Ovary (tissue), 9 donors: ENCODE results near the gene CDH23. TPM values are rescaled to one million over a fixed set of nuclear protein-coding genes. Genes with fewer than 3 reads are reported as not detected.

ENCODE experiments used
- DNase-seq, 5 donors: peaks; one replicate each; pipeline ENCODE4 v3.0.0-alpha.2; 2019 to 2020
- H3K27ac ChIP-seq, 2 donors: fragments of 200-600 bp; one replicate each; pipeline versions ENCODE4 v1.5.1 to v1.8.0; 2019 to 2022
- H3K27me3 ChIP-seq: fragments of 200-600 bp; one replicate; pipeline ENCODE4 v1.8.0; 2022
- H3K36me3 ChIP-seq: fragments of 200-600 bp; sonication (generic); one replicate; pipeline ENCODE4 v1.5.1; 2019
- H3K4me1 ChIP-seq: one replicate; pipeline ENCODE4 v1.8.1; 2013; ENCODE audit warnings: mild to moderate bottlenecking, moderate library complexity; ENCODE audit not compliant: insufficient read depth
- H3K4me3 ChIP-seq: fragments of 200-600 bp; sonication (generic); one replicate; pipeline ENCODE4 v1.5.1; 2017
- H3K9me3 ChIP-seq, 2 donors: fragments of 200-600 bp in 1 of 2; sonication (generic) in 1 of 2; one replicate each; pipeline versions ENCODE4 v1.5.1 to v1.8.1; 2013 to 2019; ENCODE audit warnings: mild to moderate bottlenecking in 1 of 2, moderate library complexity in 1 of 2
- EP300 ChIP-seq: sonication (generic); formaldehyde crosslinking; IDR thresholded peaks from one replicate; pipeline ENCODE4 v1.6.1; 2017; ENCODE audit warnings: antibody characterized with exemption
- POLR2A ChIP-seq: fragments of 450-650 bp; IDR thresholded peaks from one replicate; pipeline ENCODE4 v1.6.1; 2017; ENCODE audit warnings: antibody characterized with exemption, mild to moderate bottlenecking, moderate library complexity
- WGBS, 3 donors: extraction: QIAGEN DNeasy Blood & Tissue Kit in 1 of 3; methylation state at CpG; one replicate each; pipeline versions ENCODE4 v1.1.5 to v1.1.7; 2013 to 2017; 5-methylcytosine and 5-hydroxymethylcytosine counted together
- intact Hi-C, 4 donors: fragments of 100-400 bp; cut with DNase I; formaldehyde crosslinking; loops; one replicate each; pipeline versions ENCODE4 v1.11.0 to v1.15.1; 2022 to 2023
- polyA plus RNA-seq, 2 donors: library from polyadenylated mRNA; stranded (reverse); fragments of 200-250 nt in 1 of 2; fragments of 350-450 nt in 1 of 2; fragmentation: Illumina TruSeq in 1 of 2; extraction: RNeasy Lipid Tissue Mini Kit (QIAGEN cat#74804) in 1 of 2; gene quantifications; one replicate each; pipeline ENCODE4 v1.2.3, GENCODE V29; 2013 to 2014
- total RNA-seq, 7 donors: library from RNA; depleted of rRNA in 2 of 7; stranded (reverse); fragments of >200 nt in 2 of 7; fragmentation: NEBNext Ultra II Directional in 3 of 7; extraction: Animal tissue kit (Norgen Biotek cat#: 25700) in 3 of 7; gene quantifications; one replicate each; pipeline versions ENCODE4 v1.1.0 to v1.2.4, GENCODE V29; 2016 to 2023
- TF ChIP-seq, protein P1 (sequence below), 3 donors: fragments of 450-650 bp in 2 of 3; fragments of 200-600 bp in 1 of 3; IDR thresholded peaks; one replicate each; pipeline versions ENCODE4 v1.5.1 to v1.8.0; 2016 to 2022; ENCODE audit warnings: antibody characterized with exemption in 3 of 3, mild to moderate bottlenecking in 1 of 3
- donor health status: DM: no; HTN: no; CAD: no; lungs with moderate emphysema.
- donor health status: DM: no; HTN: no; CAD: no.
- donor health status: Bipolar disorder and iron deficiency.
- donor health status: DM: yes; HTN: yes; CAD: no.
- donor health status: DM: no; HTN: no; CAD: no.
- donor health status: DM: yes; HTN: yes; CAD: no.

The CDH23 gene
- total and polyA plus RNA-seq, 9 donors = 7.5 to 108 (median 39.1) TPM

DNA sequence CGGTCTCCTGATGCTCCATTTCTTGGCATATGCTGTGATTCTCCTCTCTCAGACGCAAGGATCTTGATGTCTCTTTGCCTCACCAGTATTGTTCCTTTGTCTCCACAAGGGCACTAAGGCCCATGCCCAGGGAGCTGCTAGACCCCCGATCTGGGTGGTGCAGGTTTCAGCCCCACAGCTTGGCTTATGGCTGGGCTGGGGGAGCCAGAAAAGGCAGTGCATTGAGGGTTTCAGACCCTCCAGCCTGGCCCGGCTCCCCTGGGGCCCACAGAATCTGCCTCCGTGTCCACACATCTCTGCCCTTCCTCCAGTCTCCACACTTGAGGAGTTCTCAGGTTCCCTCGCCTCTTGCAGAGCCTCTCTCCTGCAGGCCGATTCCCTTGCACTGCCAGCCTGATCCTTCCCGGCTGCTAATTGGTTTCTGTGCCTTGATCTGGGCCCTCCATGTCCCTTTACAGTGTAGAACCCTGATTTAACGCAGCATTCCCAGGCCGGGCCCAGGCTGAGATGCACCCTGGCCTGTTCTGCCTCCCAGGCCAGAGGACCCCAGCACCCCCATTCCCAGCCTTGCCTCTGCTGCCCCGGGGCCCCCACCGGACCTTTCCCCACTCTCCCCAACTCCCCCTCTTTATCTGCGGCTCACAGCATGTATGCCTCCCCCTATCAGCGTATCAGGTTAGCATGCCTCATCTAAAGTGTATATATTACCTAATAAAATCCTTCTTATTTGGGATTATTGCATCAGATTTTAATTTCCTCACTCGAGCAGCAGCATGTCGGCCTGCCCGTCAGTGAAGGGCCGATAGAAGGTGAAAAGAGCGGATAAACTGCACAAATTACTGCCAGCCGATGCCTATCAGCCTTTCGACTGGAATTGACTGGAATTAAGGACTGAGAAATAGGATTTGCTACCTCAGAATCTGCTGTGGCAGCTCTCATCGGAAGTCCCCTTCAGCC lies 177.1 kb downstream of the CDH23 start:
- intact Hi-C loops = loop anchor here in 3 of 4 donors (5.0 to 10.0 kb wide), 3 partner anchors 177 to 257 kb away; partner anchors contain the start of genes SLC29A3 (in 2 of the 3) and CDH23 (in 1 of the 3)
- Histone ChIP-seq H3K27me3 (no peaks in the 10 kb centered on the region), H3K36me3 (no peaks in the 10 kb centered on the region), H3K4me3 (no peak overlapping the region), H3K27ac (no peak overlapping the region), H3K4me1 (peaks cover 2% of the 10 kb centered on the region), H3K9me3 (no peaks in the 10 kb centered on the region)
- TF ChIP-seq, protein P1, sequence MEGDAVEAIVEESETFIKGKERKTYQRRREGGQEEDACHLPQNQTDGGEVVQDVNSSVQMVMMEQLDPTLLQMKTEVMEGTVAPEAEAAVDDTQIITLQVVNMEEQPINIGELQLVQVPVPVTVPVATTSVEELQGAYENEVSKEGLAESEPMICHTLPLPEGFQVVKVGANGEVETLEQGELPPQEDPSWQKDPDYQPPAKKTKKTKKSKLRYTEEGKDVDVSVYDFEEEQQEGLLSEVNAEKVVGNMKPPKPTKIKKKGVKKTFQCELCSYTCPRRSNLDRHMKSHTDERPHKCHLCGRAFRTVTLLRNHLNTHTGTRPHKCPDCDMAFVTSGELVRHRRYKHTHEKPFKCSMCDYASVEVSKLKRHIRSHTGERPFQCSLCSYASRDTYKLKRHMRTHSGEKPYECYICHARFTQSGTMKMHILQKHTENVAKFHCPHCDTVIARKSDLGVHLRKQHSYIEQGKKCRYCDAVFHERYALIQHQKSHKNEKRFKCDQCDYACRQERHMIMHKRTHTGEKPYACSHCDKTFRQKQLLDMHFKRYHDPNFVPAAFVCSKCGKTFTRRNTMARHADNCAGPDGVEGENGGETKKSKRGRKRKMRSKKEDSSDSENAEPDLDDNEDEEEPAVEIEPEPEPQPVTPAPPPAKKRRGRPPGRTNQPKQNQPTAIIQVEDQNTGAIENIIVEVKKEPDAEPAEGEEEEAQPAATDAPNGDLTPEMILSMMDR (IDR thresholded peaks at IDR 0.05) = no peak
- TF ChIP-seq POLR2A (no peak), EP300 (no peak)
- DNase-seq = no peak
- 89 to 92% (median 91%) methylated on average over 22 of the region's 22 CpGs for WGBS, 3 donors

DNA sequence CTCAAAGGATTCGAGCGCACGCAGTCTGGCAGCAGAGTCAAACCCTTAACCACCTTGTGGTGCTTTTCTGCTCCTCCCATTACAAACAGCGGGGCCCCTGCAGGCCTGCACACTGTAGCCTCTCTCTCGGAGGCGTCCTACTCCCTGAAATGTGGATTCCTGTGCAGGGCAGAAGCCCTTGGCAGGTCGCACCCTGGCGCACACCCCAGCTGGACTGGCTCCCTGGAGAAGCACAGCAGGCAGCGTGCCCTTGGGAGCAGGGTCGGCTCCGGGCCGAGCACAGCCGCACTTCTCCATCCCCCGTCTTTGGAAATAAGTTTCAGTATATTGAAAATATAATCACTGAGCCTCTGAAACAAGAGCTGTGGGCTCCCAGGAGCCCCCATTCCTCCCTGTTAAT lies 178.7 kb downstream of the CDH23 start:
- H3K4me1 ChIP-seq = peaks cover 2% of the 10 kb centered on the region
- peak overlapping the region in 1 of 2 donors; percentile 40 for H3K27ac ChIP-seq
- WGBS, 3 donors = 26 to 36% (median 32%) methylated on average over 14 of the region's 14 CpGs
- no peaks in the 10 kb centered on the region for H3K27me3 ChIP-seq
- peak; percentile 41 to 86 (median 67) for DNase-seq
- H3K36me3 ChIP-seq = no peaks in the 10 kb centered on the region
- TF ChIP-seq, protein P1 (IDR thresholded peaks at IDR 0.05) = no peak
- TF ChIP-seq EP300 = no peak
- no peak for TF ChIP-seq POLR2A
- intact Hi-C loops = loop anchor here in 2 of 4 donors (5.0 to 10.0 kb wide), 3 partner anchors 37 to 251 kb away; no protein-coding TSS in a partner anchor
- H3K4me3 ChIP-seq = no peak overlapping the region
- no peaks in the 10 kb centered on the region for H3K9me3 ChIP-seq

DNA sequence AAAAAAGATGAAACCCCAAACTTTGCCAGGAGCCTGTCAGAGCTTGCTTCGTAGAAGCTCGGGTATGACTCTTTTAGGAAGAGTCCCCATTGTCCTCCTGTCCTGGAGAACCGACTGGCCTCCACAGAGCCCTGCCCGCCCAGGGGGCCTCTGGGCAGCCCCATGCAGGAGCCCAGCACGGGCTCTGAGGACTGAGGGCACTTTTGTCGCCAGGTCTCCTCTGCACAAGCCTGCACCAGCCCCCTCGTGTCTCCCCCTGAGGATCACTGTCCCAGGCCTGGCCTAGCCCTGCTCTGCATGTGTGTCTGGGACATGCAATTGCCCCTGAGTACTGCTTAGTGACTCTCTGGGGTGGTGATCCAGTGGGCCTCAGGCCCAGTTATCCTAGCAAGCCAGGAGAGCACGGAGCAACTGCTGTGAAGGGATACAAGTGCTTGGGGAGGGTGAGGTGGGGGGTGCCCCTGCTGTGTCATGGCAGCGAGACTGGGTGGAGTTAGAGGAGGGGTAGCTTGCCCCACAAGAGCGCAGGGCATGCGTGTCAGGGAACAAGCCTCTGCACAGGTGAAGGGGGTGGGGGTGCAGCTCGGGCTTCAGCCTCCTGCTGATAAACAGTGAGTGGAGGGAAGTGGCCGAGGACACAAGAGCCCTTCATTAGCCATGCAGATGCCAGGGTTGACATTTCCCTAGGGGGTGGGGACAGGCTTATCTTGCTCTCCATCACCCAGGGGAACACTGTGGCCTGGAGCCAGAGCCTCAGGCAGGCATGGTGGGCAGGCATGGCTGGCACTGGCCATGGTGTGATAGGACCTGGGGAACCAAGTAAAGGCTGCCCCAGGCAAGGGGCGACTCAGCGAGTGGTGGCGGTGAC lies 179.4 kb downstream of the CDH23 start:
- Histone ChIP-seq H3K4me3 (no peak overlapping the region), H3K4me1 (peaks cover 2% of the 10 kb centered on the region), H3K36me3 (no peaks in the 10 kb centered on the region), H3K9me3 (no peaks in the 10 kb centered on the region), H3K27me3 (no peaks in the 10 kb centered on the region), H3K27ac (peak overlapping the region in 1 of 2 donors; percentile 40)
- TF ChIP-seq, protein P1 (IDR thresholded peaks at IDR 0.05) = no peak
- WGBS, 3 donors = 82 to 87% (median 85%) methylated on average over 16 of the region's 16 CpGs
- intact Hi-C loops = loop anchor here in 2 of 4 donors (5.0 to 10.0 kb wide), 3 partner anchors 36 to 251 kb away; no protein-coding TSS in a partner anchor
- no peak for DNase-seq

DNA sequence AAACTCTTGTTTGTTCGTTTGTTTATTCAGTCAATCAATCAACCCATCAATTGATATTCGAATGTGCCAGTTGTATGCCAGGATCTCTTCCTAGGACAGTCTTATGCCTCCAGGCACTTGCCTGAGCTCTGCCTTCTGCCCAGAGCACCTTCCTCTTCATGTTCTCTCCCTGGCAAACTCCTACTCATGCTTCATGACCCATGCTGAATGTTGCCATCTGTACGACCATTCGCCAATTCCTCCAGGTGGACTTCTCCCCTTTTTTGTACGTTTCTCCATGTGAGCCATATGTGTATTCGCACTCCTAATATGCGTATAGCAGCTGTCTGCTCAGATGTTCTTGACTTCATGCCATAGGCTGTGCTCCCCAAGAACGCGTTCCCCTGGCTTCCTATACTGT lies 180.1 kb downstream of the CDH23 start:
- intact Hi-C loops = loop anchor here in 2 of 4 donors (5.0 to 10.0 kb wide), 3 partner anchors 35 to 252 kb away; no protein-coding TSS in a partner anchor
- 92 to 96% (median 95%) methylated on average over 9 of the region's 9 CpGs for WGBS, 3 donors
- H3K9me3 ChIP-seq = no peaks in the 10 kb centered on the region

More for the DNA sequence above, 180.1 kb downstream of the CDH23 start:
- Histone ChIP-seq H3K36me3 (no peaks in the 10 kb centered on the region), H3K27me3 (no peaks in the 10 kb centered on the region), H3K4me3 (no peak overlapping the region), H3K27ac (no peak overlapping the region), H3K4me1 (peaks cover 2% of the 10 kb centered on the region)
- TF ChIP-seq EP300 (no peak), POLR2A (no peak)
- TF ChIP-seq, protein P1 (IDR thresholded peaks at IDR 0.05) = no peak
- DNase-seq = no peak
